Measurements from ENCODE around the gene SCGB3A2.

Gene SCGB3A2

GRCh38 chr5:147851578-147851977 is 26.9 kb upstream of the SCGB3A2 start:
- H2AFZ ChIP-seq (ENCODE audit: low read length) = no peak overlapping the region
- no peaks in the 10 kb centered on the region for H3K27me3 ChIP-seq (ENCODE audit: insufficient read depth, low read length)
- no peak overlapping the region for H3K9ac ChIP-seq (ENCODE audit: low read length)
- H3K4me1 ChIP-seq (ENCODE audit: insufficient read depth, low read length, severe bottlenecking) = no peaks in the 10 kb centered on the region
- H3K4me3 ChIP-seq (ENCODE audit: low read depth, low read length, poor library complexity, severe bottlenecking) = no peak overlapping the region
- H3K27ac ChIP-seq (ENCODE audit: low read depth, low read length, poor library complexity, severe bottlenecking) = no peak overlapping the region
- H3K79me2 ChIP-seq (ENCODE audit: insufficient read depth, low read length) = no peaks in the 10 kb centered on the region
- no peaks in the 10 kb centered on the region for H3K9me3 ChIP-seq (ENCODE audit: low read length)
- no peaks in the 10 kb centered on the region for H4K20me1 ChIP-seq (ENCODE audit: insufficient read depth, low read length)
- no peaks in the 10 kb centered on the region for H3K9me2 ChIP-seq (ENCODE audit: low read depth, low read length)
- TF ChIP-seq EZH2 (IDR thresholded peaks at IDR 0.05; ENCODE audit: borderline replicate concordance, low read length) (no peak), CTCF (IDR thresholded peaks at IDR 0.05; ENCODE audit: low read length) (no peak)
- H3K4me2 ChIP-seq (ENCODE audit: low read length) = no peak overlapping the region
- H3K36me3 ChIP-seq (ENCODE audit: insufficient read depth, low read length) = no peaks in the 10 kb centered on the region
- H3F3A ChIP-seq (ENCODE audit: insufficient read depth, low read length) = no peaks in the 10 kb centered on the region

GRCh38 chr5:147852365-147852764 is 26.1 kb upstream of the SCGB3A2 start:
- Histone ChIP-seq H2AFZ (ENCODE audit: low read length) (no peak overlapping the region), H3K36me3 (ENCODE audit: insufficient read depth, low read length) (no peaks in the 10 kb centered on the region), H3K9ac (ENCODE audit: low read length) (no peak overlapping the region), H3K4me2 (ENCODE audit: low read length) (no peak overlapping the region), H3K4me3 (ENCODE audit: low read depth, low read length, poor library complexity, severe bottlenecking) (no peak overlapping the region), H3K27me3 (ENCODE audit: insufficient read depth, low read length) (no peaks in the 10 kb centered on the region), H3K9me2 (ENCODE audit: low read depth, low read length) (no peaks in the 10 kb centered on the region), H3K27ac (ENCODE audit: low read depth, low read length, poor library complexity, severe bottlenecking) (no peak overlapping the region), H3K9me3 (ENCODE audit: low read length) (no peaks in the 10 kb centered on the region), H4K20me1 (ENCODE audit: insufficient read depth, low read length) (no peaks in the 10 kb centered on the region), H3K4me1 (ENCODE audit: insufficient read depth, low read length, severe bottlenecking) (no peaks in the 10 kb centered on the region), H3F3A (ENCODE audit: insufficient read depth, low read length) (no peaks in the 10 kb centered on the region), H3K79me2 (ENCODE audit: insufficient read depth, low read length) (no peaks in the 10 kb centered on the region)
- TF ChIP-seq EZH2 (IDR thresholded peaks at IDR 0.05; ENCODE audit: borderline replicate concordance, low read length) = no peak
- no peak for TF ChIP-seq CTCF (IDR thresholded peaks at IDR 0.05; ENCODE audit: low read length)

GRCh38 chr5:147853372-147853987 is 25.0 kb upstream of the SCGB3A2 start:
- no peak overlapping the region for H3K27ac ChIP-seq (ENCODE audit: low read depth, low read length, poor library complexity, severe bottlenecking)
- no peaks in the 10 kb centered on the region for H3K27me3 ChIP-seq (ENCODE audit: insufficient read depth, low read length)

More at GRCh38 chr5:147853372-147853987, 25.0 kb upstream of the SCGB3A2 start:
- H3K9ac ChIP-seq (ENCODE audit: low read length) = no peak overlapping the region
- TF ChIP-seq CTCF (IDR thresholded peaks at IDR 0.05; ENCODE audit: low read length) (no peak), EZH2 (IDR thresholded peaks at IDR 0.05; ENCODE audit: borderline replicate concordance, low read length) (no peak)
- H2AFZ ChIP-seq (ENCODE audit: low read length) = no peak overlapping the region
- H3K9me3 ChIP-seq (ENCODE audit: low read length) = no peaks in the 10 kb centered on the region
- H3K4me3 ChIP-seq (ENCODE audit: low read depth, low read length, poor library complexity, severe bottlenecking) = no peak overlapping the region
- no peaks in the 10 kb centered on the region for H3F3A ChIP-seq (ENCODE audit: insufficient read depth, low read length)
- H4K20me1 ChIP-seq (ENCODE audit: insufficient read depth, low read length) = no peaks in the 10 kb centered on the region
- H3K4me1 ChIP-seq (ENCODE audit: insufficient read depth, low read length, severe bottlenecking) = no peaks in the 10 kb centered on the region
- H3K79me2 ChIP-seq (ENCODE audit: insufficient read depth, low read length) = no peaks in the 10 kb centered on the region
- no peak overlapping the region for H3K4me2 ChIP-seq (ENCODE audit: low read length)
- no peaks in the 10 kb centered on the region for H3K36me3 ChIP-seq (ENCODE audit: insufficient read depth, low read length)
- no peaks in the 10 kb centered on the region for H3K9me2 ChIP-seq (ENCODE audit: low read depth, low read length)
